H9 (cell line): ENCODE data around the gene NTRK3. TPM values are rescaled to one million over a fixed set of nuclear protein-coding genes. Genes with fewer than 3 reads are reported as not detected.

ENCODE experiments used
- DNase-seq: peaks from one replicate; pipeline ENCODE4 v3.0.0-alpha.2; 2017
- H2AFZ ChIP-seq: one replicate; pipeline ENCODE4 v1.6.1; 2013; ENCODE audit warnings: mild to moderate bottlenecking, low read length, control low read depth, moderate library complexity
- H2AK5ac ChIP-seq: 2 replicates; pipeline ENCODE4 v1.6.1; 2013; ENCODE audit warnings: low read length, control low read depth, mixed read lengths; ENCODE audit not compliant: insufficient read length
- H2BK120ac ChIP-seq: one replicate; pipeline ENCODE4 v1.6.1; 2013; ENCODE audit warnings: low read depth, mild to moderate bottlenecking, low read length, control low read depth, inconsistent platforms; ENCODE audit not compliant: poor library complexity, severe bottlenecking
- H2BK12ac ChIP-seq: 2 replicates; pipeline ENCODE4 v1.6.1; 2013; ENCODE audit warnings: low read length, control low read depth, mixed read lengths, low read depth; ENCODE audit not compliant: insufficient read length
- H2BK15ac ChIP-seq: 2 replicates; pipeline ENCODE4 v1.6.1; 2013; ENCODE audit warnings: low read depth, low read length, control low read depth
- H2BK20ac ChIP-seq: one replicate; pipeline ENCODE4 v1.6.1; 2013; ENCODE audit warnings: low read depth, mild to moderate bottlenecking, low read length, control low read depth, inconsistent platforms; ENCODE audit not compliant: poor library complexity, severe bottlenecking
- H2BK5ac ChIP-seq: 2 replicates; pipeline ENCODE4 v1.6.1; 2013; ENCODE audit warnings: low read length, control low read depth, mixed read lengths; ENCODE audit not compliant: insufficient read length
- H3K14ac ChIP-seq: 2 replicates; pipeline ENCODE4 v1.6.1; 2013; ENCODE audit warnings: low read length, control low read depth; ENCODE audit not compliant: insufficient read depth
- H3K18ac ChIP-seq: 2 replicates; pipeline ENCODE4 v1.6.1; 2013; ENCODE audit warnings: low read depth, mild to moderate bottlenecking, mixed read lengths, low read length, control low read depth; ENCODE audit not compliant: insufficient read length
- H3K23ac ChIP-seq: 2 replicates; pipeline ENCODE4 v1.6.1; 2013; ENCODE audit warnings: low read length, control low read depth, mixed read lengths, low read depth; ENCODE audit not compliant: insufficient read length
- H3K23me2 ChIP-seq: 2 replicates; pipeline ENCODE4 v1.6.1; 2013; ENCODE audit warnings: low read depth, mild to moderate bottlenecking, mixed read lengths, low read length, control low read depth; ENCODE audit not compliant: insufficient read length, poor library complexity, severe bottlenecking
- H3K27ac ChIP-seq: 2 replicates; pipeline ENCODE4 v1.5.1; 2013; ENCODE audit warnings: low read length, control low read depth, mixed read lengths, low read depth; ENCODE audit not compliant: insufficient read length
- H3K27me3 ChIP-seq: 2 replicates; pipeline ENCODE4 v1.6.1; 2013; ENCODE audit warnings: low read length, control low read depth, inconsistent platforms; ENCODE audit not compliant: insufficient read depth
- H3K4ac ChIP-seq: 2 replicates; pipeline ENCODE4 v1.6.1; 2013; ENCODE audit warnings: low read depth, mild to moderate bottlenecking, control low read depth, inconsistent platforms, low read length, moderate library complexity
- H3K4me1 ChIP-seq: 2 replicates; pipeline ENCODE4 v1.6.1; 2013; ENCODE audit warnings: low read length, control low read depth, inconsistent platforms; ENCODE audit not compliant: insufficient read depth
- H3K4me2 ChIP-seq: 2 replicates; pipeline ENCODE4 v1.6.1; 2013; ENCODE audit warnings: low read length, control low read depth, mixed read lengths; ENCODE audit not compliant: insufficient read length, insufficient read depth
- H3K56ac ChIP-seq: 2 replicates; pipeline ENCODE4 v1.6.1; 2013; ENCODE audit warnings: low read depth, mild to moderate bottlenecking, mixed read lengths, low read length, control low read depth; ENCODE audit not compliant: insufficient read length
- H3K79me1 ChIP-seq: 2 replicates; pipeline ENCODE4 v1.6.1; 2013; ENCODE audit warnings: low read depth, mild to moderate bottlenecking, moderate library complexity, low read length, control low read depth, inconsistent platforms; ENCODE audit not compliant: insufficient read depth, poor library complexity, severe bottlenecking
- H3K79me2 ChIP-seq: 2 replicates; pipeline ENCODE4 v1.6.1; 2013; ENCODE audit warnings: low read length, control low read depth, inconsistent platforms; ENCODE audit not compliant: insufficient read depth
- H3K9ac ChIP-seq: 2 replicates; pipeline ENCODE4 v1.6.1; 2013; ENCODE audit warnings: low read length, control low read depth, mixed read lengths; ENCODE audit not compliant: insufficient read length; ENCODE audit errors: extremely low read depth
- H3K9me3 ChIP-seq: one replicate; pipeline ENCODE4 v1.6.1; 2013; ENCODE audit warnings: low read depth, low read length, inconsistent platforms; ENCODE audit not compliant: control insufficient read depth
- H3T11ph ChIP-seq: one replicate; pipeline ENCODE4 v1.6.1; 2013; ENCODE audit warnings: mild to moderate bottlenecking, low read length, control low read depth, inconsistent platforms
- H4K20me1 ChIP-seq: one replicate; pipeline ENCODE4 v1.6.1; 2013; ENCODE audit not compliant: control insufficient read depth, insufficient read length, insufficient read depth
- H4K5ac ChIP-seq: 2 replicates; pipeline ENCODE4 v1.6.1; 2013; ENCODE audit warnings: low read depth, mild to moderate bottlenecking, mixed read lengths, low read length, control low read depth; ENCODE audit not compliant: insufficient read length
- H4K8ac ChIP-seq: replicated peaks from 2 replicates; pipeline ENCODE4 v1.6.1; 2013; ENCODE audit warnings: low read length, control low read depth, mixed read lengths, low read depth; ENCODE audit not compliant: insufficient read length
- H4K91ac ChIP-seq: 2 replicates; pipeline ENCODE4 v1.6.1; 2013; ENCODE audit warnings: low read depth, mild to moderate bottlenecking, moderate library complexity, mixed read lengths, low read length, control low read depth; ENCODE audit not compliant: insufficient read length
- H3K27ac Mint-ChIP-seq, 3 experiments: 2 replicates in 2 of 3; 3 replicates in 1 of 3; pipeline ENCODE4 v1.8.0; 2020 to 2021; ENCODE audit warnings: mixed read lengths in 3 of 3, mild to moderate bottlenecking in 1 of 3, moderate library complexity in 1 of 3
- H3K27me3 Mint-ChIP-seq: 2 replicates; pipeline ENCODE4 v1.8.0; 2021; ENCODE audit warnings: low read depth, mild to moderate bottlenecking, moderate library complexity, mixed read lengths
- H3K36me3 Mint-ChIP-seq, 3 experiments: 2 replicates in 2 of 3; 3 replicates in 1 of 3; pipeline ENCODE4 v1.8.0; 2020 to 2021; ENCODE audit warnings: low read depth in 3 of 3, mixed read lengths in 3 of 3; ENCODE audit not compliant: insufficient read depth in 1 of 3
- H3K4me1 Mint-ChIP-seq, 2 experiments: 2 replicates each; pipeline ENCODE4 v1.8.0; 2020; ENCODE audit warnings: mixed read lengths in 2 of 2
- H3K4me3 Mint-ChIP-seq, 2 experiments: 2 replicates in 1 of 2; 3 replicates in 1 of 2; pipeline ENCODE4 v1.8.0; 2020 to 2021; ENCODE audit warnings: mild to moderate bottlenecking in 2 of 2, mixed read lengths in 2 of 2, moderate library complexity in 1 of 2
- H3K9me3 Mint-ChIP-seq, 2 experiments: 2 replicates in 1 of 2; 3 replicates in 1 of 2; pipeline ENCODE4 v1.8.0; 2020; ENCODE audit warnings: mild to moderate bottlenecking in 2 of 2, mixed read lengths in 2 of 2, moderate library complexity in 1 of 2
- CTCF ChIP-seq: fragments of 200-600 bp; sonication (generic); conservative IDR thresholded peaks from 3 replicates; pipeline ENCODE4 v1.8.0; 2021; ENCODE audit warnings: antibody characterized with exemption, mild to moderate bottlenecking
- WGBS: extraction: QIAGEN DNeasy Blood & Tissue Kit; methylation state at CpG from one replicate; pipeline ENCODE4 v1.1.7; 2013; ENCODE audit warnings: missing lambda C conversion rate, low lambda C conversion rate, mixed read lengths; ENCODE audit not compliant: insufficient read length; ENCODE audit errors: extremely low coverage; 5-methylcytosine and 5-hydroxymethylcytosine counted together
- total RNA-seq: library from RNA; stranded (reverse); gene quantifications from 2 replicates; pipeline ENCODE4 v1.2.1, GENCODE V29; 2021

The NTRK3 gene
- total RNA-seq, 1 experiment from 2014 or later = 2.5 TPM

GRCh38 chr15:88225461-88225860 is 31.1 kb downstream of the NTRK3 start:
- H2BK120ac ChIP-seq = no peak overlapping the region
- H2BK20ac ChIP-seq = no peak overlapping the region
- H3K79me1 ChIP-seq = no peaks in the 10 kb centered on the region
- no peak overlapping the region for H3K27ac ChIP-seq
- Mint-ChIP-seq H3K4me1 (no peaks in the 10 kb centered on the region), H3K4me3 (no peak overlapping the region), H3K36me3 (no peaks in the 10 kb centered on the region), H3K27me3 (peaks cover 19% of the 10 kb centered on the region), H3K27ac (no peak overlapping the region), H3K9me3 (no peaks in the 10 kb centered on the region)
- no peaks in the 10 kb centered on the region for H3K79me2 ChIP-seq
- no peak overlapping the region for H3K4ac ChIP-seq
- no peak overlapping the region for H3K56ac ChIP-seq
- no peaks in the 10 kb centered on the region for H3K27me3 ChIP-seq
- no peaks in the 10 kb centered on the region for H3K4me1 ChIP-seq
- no peaks in the 10 kb centered on the region for H3K23me2 ChIP-seq
- no peak overlapping the region for H2BK5ac ChIP-seq
- H4K8ac ChIP-seq = no peak overlapping the region
- no peak overlapping the region for H3T11ph ChIP-seq
- no CpG with 5 or more reads among the region's 5 CpGs for WGBS
- no peak for DNase-seq
- H3K14ac ChIP-seq = no peak overlapping the region
- H3K4me2 ChIP-seq = no peak overlapping the region
- H4K5ac ChIP-seq = no peak overlapping the region
- no peak overlapping the region for H3K18ac ChIP-seq
- no peak overlapping the region for H2BK15ac ChIP-seq
- no peaks in the 10 kb centered on the region for H3K9me3 ChIP-seq
- H3K9ac ChIP-seq = no peak overlapping the region
- H2AK5ac ChIP-seq = no peak overlapping the region
- TF ChIP-seq CTCF = no peak
- H2BK12ac ChIP-seq = no peak overlapping the region
- H4K91ac ChIP-seq = no peak overlapping the region
- no peak overlapping the region for H3K23ac ChIP-seq
- no peak overlapping the region for H2AFZ ChIP-seq
- H4K20me1 ChIP-seq = no peaks in the 10 kb centered on the region
